Hepatocyte (in vitro differentiated cells): ENCODE data around the gene PTPRN2. TPM values are rescaled to one million over a fixed set of nuclear protein-coding genes. Genes with fewer than 3 reads are reported as not detected.

Experiments used
- DNase-seq: peaks from one replicate; pipeline ENCODE4 v3.0.0-alpha.2; 2016; ENCODE audit warnings: low spot score
- H2AFZ ChIP-seq: fragments of 200-600 bp; sonication (generic); 2 replicates; pipeline ENCODE4 v1.6.0; 2016; ENCODE audit warnings: antibody characterized with exemption, mild to moderate bottlenecking
- H3K27ac ChIP-seq: fragments of 200-600 bp; sonication (generic); 2 replicates; pipeline ENCODE4 v1.5.1; 2016; ENCODE audit warnings: mild to moderate bottlenecking
- H3K27me3 ChIP-seq: fragments of 200-600 bp; sonication (generic); 2 replicates; pipeline ENCODE4 v1.6.1; 2016
- H3K36me3 ChIP-seq: fragments of 200-600 bp; sonication (generic); replicated peaks from 2 replicates; pipeline ENCODE4 v1.5.1; 2016; ENCODE audit warnings: low read depth; ENCODE audit not compliant: insufficient read depth
- H3K4me1 ChIP-seq: fragments of 200-600 bp; sonication (generic); 2 replicates; pipeline ENCODE4 v1.5.1; 2016; ENCODE audit warnings: mild to moderate bottlenecking, moderate library complexity; ENCODE audit not compliant: insufficient read depth
- H3K4me2 ChIP-seq: fragments of 200-600 bp; sonication (generic); 2 replicates; pipeline ENCODE4 v1.6.0; 2016
- H3K4me3 ChIP-seq: fragments of 200-600 bp; sonication (generic); 2 replicates; pipeline ENCODE4 v1.5.1; 2016; ENCODE audit warnings: mild to moderate bottlenecking
- H3K79me2 ChIP-seq: fragments of 200-600 bp; sonication (generic); 2 replicates; pipeline ENCODE4 v1.6.0; 2017; ENCODE audit warnings: mild to moderate bottlenecking
- H3K9me2 ChIP-seq: fragments of 200-600 bp; sonication (generic); replicated peaks from 2 replicates; pipeline ENCODE4 v1.6.0; 2017; ENCODE audit warnings: mild to moderate bottlenecking; ENCODE audit not compliant: insufficient read depth
- H3K9me3 ChIP-seq: fragments of 200-600 bp; sonication (generic); 2 replicates; pipeline ENCODE4 v1.5.1; 2016; ENCODE audit warnings: low read depth, mild to moderate bottlenecking
- H4K20me1 ChIP-seq: fragments of 200-600 bp; sonication (generic); 2 replicates; pipeline ENCODE4 v1.6.0; 2016; ENCODE audit warnings: mild to moderate bottlenecking; ENCODE audit not compliant: insufficient read depth, poor library complexity, severe bottlenecking
- EZH2 ChIP-seq: fragments of 200-600 bp; sonication (generic); IDR thresholded peaks from 2 replicates; pipeline ENCODE4 v1.6.1; 2016; ENCODE audit warnings: antibody characterized with exemption, mild to moderate bottlenecking, borderline replicate concordance
- EZH2phosphoT487 ChIP-seq: fragments of 200-600 bp; sonication (generic); IDR thresholded peaks from one replicate; pipeline ENCODE4 v1.6.1; 2018; ENCODE audit warnings: antibody characterized with exemption, mild to moderate bottlenecking, low read depth, moderate library complexity; ENCODE audit not compliant: unreplicated experiment, severe bottlenecking
- WGBS: methylation state at CpG from one replicate; pipeline ENCODE4 v1.1.6; 2016; ENCODE audit warnings: low lambda C conversion rate; ENCODE audit errors: missing lambda C conversion rate; 5-methylcytosine and 5-hydroxymethylcytosine counted together
- polyA plus RNA-seq: library from polyadenylated mRNA; unstranded; fragments of >200 nt; fragmentation: Nextera tagmentation; extraction: Ambion mirVana; gene quantifications from 2 replicates; pipeline ENCODE4 v1.2.1, GENCODE V29; 2016
- total RNA-seq: library from RNA; depleted of rRNA; stranded (reverse); fragments of >200 nt; gene quantifications from 2 replicates; pipeline ENCODE4 v1.2.3, GENCODE V29; 2014
- TF ChIP-seq, protein P1 (sequence below): fragments of 200-600 bp; sonication (generic); IDR thresholded peaks from 2 replicates; pipeline ENCODE4 v1.5.1; 2016; ENCODE audit warnings: antibody characterized with exemption, mild to moderate bottlenecking; ENCODE audit not compliant: poor library complexity

Gene PTPRN2
- total and polyA plus RNA-seq, 2 experiments from 2014 or later: 2.1 to 3.3 TPM

DNA sequence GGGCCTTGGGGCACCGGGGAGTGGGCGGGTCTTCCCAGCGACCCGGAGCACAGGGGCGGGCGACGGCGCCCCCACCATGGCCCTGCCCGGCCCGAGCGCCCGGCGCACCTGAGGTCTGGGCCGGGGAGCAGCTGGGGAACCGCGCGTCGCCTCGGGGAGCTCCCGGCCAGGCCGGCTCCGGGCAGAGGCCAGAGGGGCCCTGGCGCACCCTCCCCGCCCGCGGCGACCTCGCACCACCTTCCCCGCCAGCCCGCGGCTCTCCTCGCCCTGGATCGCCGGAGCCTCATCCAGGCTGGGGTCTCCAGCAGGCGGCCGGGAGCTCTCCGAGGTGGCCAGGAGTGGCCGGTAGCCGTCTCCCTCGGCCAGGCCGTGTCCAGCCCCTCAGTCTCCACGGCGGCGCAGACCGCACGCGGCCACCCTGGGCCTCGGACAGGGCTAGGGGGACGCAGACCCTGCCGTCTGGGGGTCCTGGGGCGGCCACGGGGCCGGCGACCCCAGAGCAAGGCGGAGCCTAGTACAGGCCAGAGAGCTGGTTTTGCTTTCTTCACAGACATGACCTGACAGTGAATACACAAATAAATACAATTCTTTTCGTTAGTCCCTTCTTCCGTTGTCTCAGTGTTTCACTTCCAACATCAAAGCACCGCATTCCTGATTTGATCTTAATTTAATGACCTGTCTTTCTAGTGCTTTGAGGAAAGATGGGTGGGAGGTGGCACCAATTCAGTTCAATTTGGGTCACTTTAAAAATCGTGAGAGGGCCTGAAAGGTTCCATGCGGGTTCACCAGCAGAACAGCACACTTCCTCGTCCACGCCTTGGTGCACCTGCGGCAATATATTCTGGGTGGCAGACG, 893.9 kb downstream of the PTPRN2 start:
- no peaks in the 10 kb centered on the region for H3K36me3 ChIP-seq
- H3K9me3 ChIP-seq: no peaks in the 10 kb centered on the region
- WGBS: 6% methylated on average over 42 of the region's 64 CpGs
- TF ChIP-seq EZH2: peak; percentile 67
- TF ChIP-seq, protein P1, sequence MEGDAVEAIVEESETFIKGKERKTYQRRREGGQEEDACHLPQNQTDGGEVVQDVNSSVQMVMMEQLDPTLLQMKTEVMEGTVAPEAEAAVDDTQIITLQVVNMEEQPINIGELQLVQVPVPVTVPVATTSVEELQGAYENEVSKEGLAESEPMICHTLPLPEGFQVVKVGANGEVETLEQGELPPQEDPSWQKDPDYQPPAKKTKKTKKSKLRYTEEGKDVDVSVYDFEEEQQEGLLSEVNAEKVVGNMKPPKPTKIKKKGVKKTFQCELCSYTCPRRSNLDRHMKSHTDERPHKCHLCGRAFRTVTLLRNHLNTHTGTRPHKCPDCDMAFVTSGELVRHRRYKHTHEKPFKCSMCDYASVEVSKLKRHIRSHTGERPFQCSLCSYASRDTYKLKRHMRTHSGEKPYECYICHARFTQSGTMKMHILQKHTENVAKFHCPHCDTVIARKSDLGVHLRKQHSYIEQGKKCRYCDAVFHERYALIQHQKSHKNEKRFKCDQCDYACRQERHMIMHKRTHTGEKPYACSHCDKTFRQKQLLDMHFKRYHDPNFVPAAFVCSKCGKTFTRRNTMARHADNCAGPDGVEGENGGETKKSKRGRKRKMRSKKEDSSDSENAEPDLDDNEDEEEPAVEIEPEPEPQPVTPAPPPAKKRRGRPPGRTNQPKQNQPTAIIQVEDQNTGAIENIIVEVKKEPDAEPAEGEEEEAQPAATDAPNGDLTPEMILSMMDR: no peak
- peak; percentile 61 for TF ChIP-seq EZH2phosphoT487
- H3K4me2 ChIP-seq: peak overlapping the region; percentile 49
- no peak for DNase-seq
- peaks cover 9% of the 10 kb centered on the region for H3K4me1 ChIP-seq
- H3K9me2 ChIP-seq: no peaks in the 10 kb centered on the region
- no peak overlapping the region for H3K27ac ChIP-seq
- H4K20me1 ChIP-seq: no peaks in the 10 kb centered on the region
- H3K4me3 ChIP-seq: no peak overlapping the region
- no peak overlapping the region for H2AFZ ChIP-seq
- H3K79me2 ChIP-seq: no peaks in the 10 kb centered on the region
- peaks cover 74% of the 10 kb centered on the region for H3K27me3 ChIP-seq

DNA sequence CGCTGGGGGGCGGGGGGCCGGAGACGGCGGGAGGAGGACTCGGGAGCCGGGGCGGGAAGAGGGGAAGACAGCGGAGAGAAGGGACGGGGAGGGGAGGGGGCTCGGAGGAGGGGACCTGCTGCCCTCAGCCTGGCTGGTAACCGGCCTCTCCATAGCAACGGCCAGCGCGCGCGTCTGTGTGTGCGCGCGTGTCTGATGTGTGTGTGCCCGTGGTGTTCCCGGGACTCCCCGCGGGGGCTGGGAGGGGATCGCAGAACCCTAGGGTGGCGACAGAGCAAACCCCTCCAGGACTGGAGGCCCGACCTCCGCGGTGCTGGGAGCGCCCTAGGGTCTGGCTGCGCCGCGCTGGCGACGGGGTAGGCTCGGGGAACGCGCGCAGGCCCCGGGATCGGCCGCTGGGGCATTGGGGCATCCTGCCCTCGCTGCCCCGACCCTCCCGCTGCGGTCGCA, 894.5 kb downstream of the PTPRN2 start:
- WGBS: 2% methylated on average over 9 of the region's 47 CpGs
- Histone ChIP-seq H3K9me3 (no peaks in the 10 kb centered on the region), H3K36me3 (no peaks in the 10 kb centered on the region), H3K79me2 (no peaks in the 10 kb centered on the region), H3K4me2 (peak overlapping the region; percentile 49), H3K9me2 (no peaks in the 10 kb centered on the region), H3K4me1 (peaks cover 9% of the 10 kb centered on the region), H3K27me3 (peaks cover 74% of the 10 kb centered on the region), H3K4me3 (no peak overlapping the region), H4K20me1 (no peaks in the 10 kb centered on the region), H3K27ac (no peak overlapping the region), H2AFZ (no peak overlapping the region)
- no peak for DNase-seq
- TF ChIP-seq EZH2: no peak
- TF ChIP-seq EZH2phosphoT487: peak; percentile 70

DNA sequence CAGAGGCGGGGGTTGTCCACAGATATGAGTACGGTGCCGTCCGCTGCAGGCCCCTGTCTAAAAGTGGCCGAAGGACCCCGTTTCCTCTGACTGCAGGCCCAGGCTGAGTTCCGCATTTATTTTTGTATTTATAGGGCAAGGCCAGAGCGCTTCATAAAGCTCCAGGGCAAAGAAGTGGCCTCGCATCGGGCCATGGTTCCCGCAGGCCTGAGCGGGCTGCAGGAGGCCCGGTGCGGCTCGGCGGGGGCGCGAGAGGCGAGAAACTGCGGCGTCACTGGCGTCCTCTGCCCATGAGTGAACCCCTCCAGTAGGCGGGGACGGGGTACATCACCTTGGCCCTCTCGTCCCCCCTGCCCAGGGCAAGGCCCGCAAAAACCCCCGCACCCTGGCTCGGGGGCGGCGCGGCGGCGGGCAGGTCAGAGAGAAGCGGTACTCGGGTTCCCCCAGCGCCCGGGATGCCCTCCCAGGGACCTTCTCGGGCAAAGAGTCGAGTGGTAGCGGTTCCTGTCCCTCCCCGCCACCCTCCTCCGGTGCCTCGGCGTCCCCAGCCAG, 895.1 kb downstream of the PTPRN2 start:
- no peak overlapping the region for H3K27ac ChIP-seq
- 5% methylated on average over 42 of the region's 44 CpGs for WGBS
- H3K9me3 ChIP-seq: no peaks in the 10 kb centered on the region
- TF ChIP-seq, protein P1: no peak
- TF ChIP-seq EZH2phosphoT487: peak; percentile 20
- peak; percentile 15 for TF ChIP-seq EZH2
- no peaks in the 10 kb centered on the region for H3K36me3 ChIP-seq
- no peak overlapping the region for H3K4me3 ChIP-seq
- H3K9me2 ChIP-seq: no peaks in the 10 kb centered on the region
- no peak overlapping the region for H3K4me2 ChIP-seq
- H2AFZ ChIP-seq: no peak overlapping the region
- peaks cover 9% of the 10 kb centered on the region for H3K4me1 ChIP-seq
- no peaks in the 10 kb centered on the region for H3K79me2 ChIP-seq
- DNase-seq: no peak
- peaks cover 76% of the 10 kb centered on the region for H3K27me3 ChIP-seq
- no peaks in the 10 kb centered on the region for H4K20me1 ChIP-seq
